Measurements from ENCODE around the gene LRP2BP.
A peak's percentile ranks its signal among the peaks of the same experiment; 100 is the strongest.

Gene LRP2BP

GRCh38 chr4:185395238-185395955 is at the start of gene LRP2BP:
LRP2BP (minus strand) TSS chr4:185395924; CDS start chr4:185378186, 17,738 bp downstream.
- DNase-seq: peak; percentile 42

- DNase-seq: no peak
These were observed 49.5 kb upstream of the LRP2BP start for GRCh38 chr4:185445209-185445608.

GRCh38 chr4:185441479-185441878 is 45.8 kb upstream of the LRP2BP start:
- DNase-seq: no peak

GRCh38 chr4:185437809-185438208 is 42.1 kb upstream of the LRP2BP start:
- no peak for DNase-seq

- DNase-seq: no peak
These were observed 39.7 kb upstream of the LRP2BP start for GRCh38 chr4:185435466-185435865.

- DNase-seq: no peak
These were observed 33.9 kb upstream of the LRP2BP start for GRCh38 chr4:185429660-185430059.

- no peak for DNase-seq
These were observed 31.4 kb upstream of the LRP2BP start for GRCh38 chr4:185426960-185427688.

- peak; percentile 94 for DNase-seq
These were observed 30.1 kb upstream of the LRP2BP start, which contains the start of gene UFSP2 for GRCh38 chr4:185425647-185426352. UFSP2 (minus strand) TSS chr4:185425964; CDS start chr4:185425868, 96 bp downstream.

- peak; percentile 25 for DNase-seq
These were observed 29.4 kb upstream of the LRP2BP start for GRCh38 chr4:185424905-185425646.

- DNase-seq: no peak
These were observed 25.8 kb upstream of the LRP2BP start for GRCh38 chr4:185421366-185422124.

- no peak for DNase-seq
These were observed 21.2 kb upstream of the LRP2BP start for GRCh38 chr4:185416955-185417354.

- no peak for DNase-seq
These were observed 16.7 kb upstream of the LRP2BP start for GRCh38 chr4:185412412-185412811.

GRCh38 chr4:185411849-185412248 is 16.1 kb upstream of the LRP2BP start:
- no peak for DNase-seq

- no peak for DNase-seq
These were observed 12.7 kb upstream of the LRP2BP start for GRCh38 chr4:185408432-185408831.

GRCh38 chr4:185405296-185405999 is 9.7 kb upstream of the LRP2BP start:
- DNase-seq: no peak

GRCh38 chr4:185404031-185404430 is 8.3 kb upstream of the LRP2BP start:
- DNase-seq: no peak

- DNase-seq: no peak
These were observed 3.7 kb upstream of the LRP2BP start for GRCh38 chr4:185399466-185399865.

GRCh38 chr4:185398618-185399017 is 2.9 kb upstream of the LRP2BP start:
- no peak for DNase-seq

GRCh38 chr4:185396724-185397385 is 1.1 kb upstream of the LRP2BP start, which contains the start of gene ANKRD37:
ANKRD37 (plus strand) TSS chr4:185396841; CDS start chr4:185396924, 83 bp downstream.
- no peak for DNase-seq

- peak; percentile 98 for DNase-seq
These were observed 416 bp upstream of the LRP2BP start for GRCh38 chr4:185395956-185396723.

Data from CD4-positive, alpha-beta T cell treated with Interleukin-21 for 1 hour (primary cell).